HG03097 (cell line): ENCODE results near the gene NR2F6.
"Not testable (repeated sequence)": the region's sequence is repeated elsewhere in the genome, so short reads cannot be mapped to it uniquely, and the experiment has no call there.

Source experiments
- ATAC-seq: cut with Tn5 transposase; IDR thresholded peaks from one replicate; pipeline ENCODE4 v1.9.1; 2021; ENCODE audit not compliant: unreplicated experiment, low FRiP score

Gene NR2F6

GRCh38 chr19:17214508-17215126 is 31.1 kb downstream of the NR2F6 start:
- no peak for ATAC-seq

- ATAC-seq, result no peak
Measured at GRCh38 chr19:17213334-17213733, 32.4 kb downstream of the NR2F6 start.

GRCh38 chr19:17211547-17212446 is 33.9 kb downstream of the NR2F6 start:
- ATAC-seq, result no peak

GRCh38 chr19:17210296-17210695 is 35.4 kb downstream of the NR2F6 start:
- no peak for ATAC-seq

- ATAC-seq, result no peak
Measured at GRCh38 chr19:17209126-17210036, 36.3 kb downstream of the NR2F6 start.

GRCh38 chr19:17206736-17207581 is 38.8 kb downstream of the NR2F6 start:
- ATAC-seq, result no peak

- no peak for ATAC-seq
Measured at GRCh38 chr19:17205237-17206140, 40.2 kb downstream of the NR2F6 start.

GRCh38 chr19:17202713-17203112 is 43.0 kb downstream of the NR2F6 start:
- no peak for ATAC-seq

GRCh38 chr19:17202249-17202648 is 43.5 kb downstream of the NR2F6 start:
- ATAC-seq, result no peak

GRCh38 chr19:17200408-17201079 is 45.2 kb downstream of the NR2F6 start:
- ATAC-seq, result no peak

- no peak for ATAC-seq
Measured at GRCh38 chr19:17197666-17198065, 48.1 kb downstream of the NR2F6 start.

GRCh38 chr19:17196610-17197009 is 49.1 kb downstream of the NR2F6 start:
- no peak for ATAC-seq

GRCh38 chr19:17195106-17195505 is 50.6 kb downstream of the NR2F6 start:
- ATAC-seq, result no peak

- ATAC-seq, result no peak
Measured at GRCh38 chr19:17194608-17195007, 51.1 kb downstream of the NR2F6 start.

GRCh38 chr19:17192751-17193150 is 53.0 kb downstream of the NR2F6 start:
- ATAC-seq, result no peak

- ATAC-seq, result not testable (repeated sequence)
Measured at GRCh38 chr19:17191736-17192135, 54.0 kb downstream of the NR2F6 start.

GRCh38 chr19:17185590-17185989 is 60.1 kb downstream of the NR2F6 start:
- no peak for ATAC-seq

GRCh38 chr19:17184371-17184841 is 61.3 kb downstream of the NR2F6 start:
- no peak for ATAC-seq
